Testis (tissue), 3 donors: ENCODE data around the gene CCHCR1. TPM values are rescaled to one million over a fixed set of nuclear protein-coding genes. Genes with fewer than 3 reads are reported as not detected.

ENCODE experiments used
- DNase-seq: peaks from one replicate; pipeline ENCODE4 v3.0.0-alpha.2; 2019
- H3K27ac ChIP-seq, 2 donors: fragments of 200-600 bp; sonication (generic); one replicate each; pipeline ENCODE4 v1.5.1; 2019
- H3K27me3 ChIP-seq: fragments of 200-600 bp; sonication (generic); one replicate; pipeline ENCODE4 v1.5.1; 2019
- H3K36me3 ChIP-seq: fragments of 200-600 bp; sonication (generic); one replicate; pipeline ENCODE4 v1.5.1; 2017; ENCODE audit warnings: low read depth; ENCODE audit errors: missing control alignments
- H3K4me1 ChIP-seq: fragments of 200-600 bp; sonication (generic); one replicate; pipeline ENCODE4 v1.5.1; 2019
- H3K4me3 ChIP-seq, 2 donors: fragments of 200-600 bp; sonication (generic); one replicate each; pipeline ENCODE4 v1.5.1; 2017 to 2019
- H3K9me3 ChIP-seq: fragments of 200-600 bp; sonication (generic); one replicate; pipeline ENCODE4 v1.5.1; 2017
- POLR2A ChIP-seq: fragments of 450-650 bp; IDR thresholded peaks from one replicate; pipeline ENCODE4 v1.6.1; 2017; ENCODE audit warnings: antibody characterized with exemption, mild to moderate bottlenecking, moderate library complexity
- WGBS, 2 donors: methylation state at CpG; one replicate each; pipeline ENCODE4 v1.1.5; 2018; 5-methylcytosine and 5-hydroxymethylcytosine counted together
- intact Hi-C: fragments of 100-400 bp; cut with DNase I; formaldehyde crosslinking; loops from one replicate; pipeline ENCODE4 v1.15.1; 2023; ENCODE audit warnings: low total_unique reads
- polyA plus RNA-seq: library from polyadenylated mRNA; stranded (reverse); fragments of 350-450 nt; fragmentation: Illumina TruSeq; extraction: RNeasy Lipid Tissue Mini Kit (QIAGEN cat#74804); gene quantifications from one replicate; pipeline ENCODE4 v1.2.3, GENCODE V29; 2014; ENCODE audit warnings: low read depth, low replicate concordance; ENCODE audit not compliant: insufficient read depth
- total RNA-seq, 2 donors: library from RNA; depleted of rRNA; stranded (reverse); fragments of >200 nt; gene quantifications; one replicate each; pipeline ENCODE4 v1.2.3, GENCODE V29; 2016
- TF ChIP-seq, protein P1 (sequence below), 3 experiments: fragments of 450-650 bp in 2 of 3; fragments of 200-600 bp in 1 of 3; sonication (generic) in 1 of 3; IDR thresholded peaks; one replicate each; pipeline ENCODE4 v1.5.1; 2016 to 2019; ENCODE audit warnings: antibody characterized with exemption in 3 of 3, mild to moderate bottlenecking in 2 of 3, moderate library complexity in 1 of 3

CCHCR1 gene
- total and polyA plus RNA-seq, 3 donors from 2014 or later, result 86.4 to 174 (median 93.2) TPM

- 47 to 66% methylated on average over 11 of the region's 11 CpGs for WGBS, 2 donors
- no peak for TF ChIP-seq POLR2A
- TF ChIP-seq, protein P1, sequence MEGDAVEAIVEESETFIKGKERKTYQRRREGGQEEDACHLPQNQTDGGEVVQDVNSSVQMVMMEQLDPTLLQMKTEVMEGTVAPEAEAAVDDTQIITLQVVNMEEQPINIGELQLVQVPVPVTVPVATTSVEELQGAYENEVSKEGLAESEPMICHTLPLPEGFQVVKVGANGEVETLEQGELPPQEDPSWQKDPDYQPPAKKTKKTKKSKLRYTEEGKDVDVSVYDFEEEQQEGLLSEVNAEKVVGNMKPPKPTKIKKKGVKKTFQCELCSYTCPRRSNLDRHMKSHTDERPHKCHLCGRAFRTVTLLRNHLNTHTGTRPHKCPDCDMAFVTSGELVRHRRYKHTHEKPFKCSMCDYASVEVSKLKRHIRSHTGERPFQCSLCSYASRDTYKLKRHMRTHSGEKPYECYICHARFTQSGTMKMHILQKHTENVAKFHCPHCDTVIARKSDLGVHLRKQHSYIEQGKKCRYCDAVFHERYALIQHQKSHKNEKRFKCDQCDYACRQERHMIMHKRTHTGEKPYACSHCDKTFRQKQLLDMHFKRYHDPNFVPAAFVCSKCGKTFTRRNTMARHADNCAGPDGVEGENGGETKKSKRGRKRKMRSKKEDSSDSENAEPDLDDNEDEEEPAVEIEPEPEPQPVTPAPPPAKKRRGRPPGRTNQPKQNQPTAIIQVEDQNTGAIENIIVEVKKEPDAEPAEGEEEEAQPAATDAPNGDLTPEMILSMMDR (IDR thresholded peaks at IDR 0.05), result no peak
- H3K4me3 ChIP-seq, result no peak overlapping the region
- H3K9me3 ChIP-seq, result no peaks in the 10 kb centered on the region
- H3K4me1 ChIP-seq, result no peaks in the 10 kb centered on the region
- no peaks in the 10 kb centered on the region for H3K36me3 ChIP-seq
- H3K27me3 ChIP-seq, result no peaks in the 10 kb centered on the region
- H3K27ac ChIP-seq, result peak overlapping the region in 1 of 2 donors; percentile 15
- intact Hi-C loops, result loop anchor here (10.0 kb wide), 1 partner anchor 222 kb away; no protein-coding TSS in a partner anchor
- DNase-seq, result peak; percentile 46
Observed at GRCh38 chr6:31143148-31143547, 14.5 kb downstream of the CCHCR1 start.

GRCh38 chr6:31142361-31142761 lies 15.2 kb downstream of the CCHCR1 start:
- no peak for DNase-seq
- 69 to 71% methylated on average over 2 of the region's 2 CpGs for WGBS, 2 donors
- no peak overlapping the region for H3K4me3 ChIP-seq
- intact Hi-C loops, result loop anchor here (10.0 kb wide), 1 partner anchor 222 kb away; no protein-coding TSS in a partner anchor
- H3K4me1 ChIP-seq, result no peaks in the 10 kb centered on the region
- no peaks in the 10 kb centered on the region for H3K9me3 ChIP-seq
- no peaks in the 10 kb centered on the region for H3K27me3 ChIP-seq
- H3K27ac ChIP-seq, result no peak overlapping the region
- H3K36me3 ChIP-seq, result no peaks in the 10 kb centered on the region
- TF ChIP-seq, protein P1 (IDR thresholded peaks at IDR 0.05), result no peak
- no peak for TF ChIP-seq POLR2A

- H3K27me3 ChIP-seq, result no peaks in the 10 kb centered on the region
- DNase-seq, result no peak
- no peaks in the 10 kb centered on the region for H3K9me3 ChIP-seq
- no peaks in the 10 kb centered on the region for H3K36me3 ChIP-seq
- H3K4me1 ChIP-seq, result no peaks in the 10 kb centered on the region
- intact Hi-C loops, result loop anchor here (10.0 kb wide), 1 partner anchor 224 kb away; no protein-coding TSS in a partner anchor
- no peak overlapping the region for H3K4me3 ChIP-seq
- 85 to 88% methylated on average over 10 to 15 of the region's 15 CpGs for WGBS, 2 donors
- no peak overlapping the region for H3K27ac ChIP-seq
- TF ChIP-seq, protein P1 (IDR thresholded peaks at IDR 0.05), result no peak
- no peak for TF ChIP-seq POLR2A
Observed at GRCh38 chr6:31140643-31141042, 17.0 kb downstream of the CCHCR1 start.

DNA sequence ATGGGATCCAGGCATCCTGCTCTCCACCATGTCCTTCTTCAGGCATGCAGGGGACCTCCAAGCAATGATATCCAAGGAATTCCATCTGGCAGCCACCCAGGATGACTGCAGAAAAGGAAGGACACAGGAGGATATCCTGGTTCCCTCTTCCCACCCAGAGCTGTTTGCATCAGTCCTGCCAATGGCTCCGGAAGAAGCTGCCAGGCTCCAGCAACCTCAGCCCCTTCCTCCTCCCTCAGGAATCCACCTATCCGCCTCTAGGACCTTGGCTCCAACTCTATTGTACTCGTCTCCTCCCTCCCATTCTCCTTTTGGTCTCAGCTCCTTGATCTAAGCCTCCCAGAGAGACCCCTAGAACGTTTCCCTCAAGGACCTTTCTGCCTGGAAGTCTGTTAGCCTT lies 18.0 kb downstream of the CCHCR1 start:
- H3K9me3 ChIP-seq, result no peaks in the 10 kb centered on the region
- TF ChIP-seq, protein P1 (IDR thresholded peaks at IDR 0.05), result no peak
- TF ChIP-seq POLR2A, result no peak
- no peak overlapping the region for H3K27ac ChIP-seq
- WGBS, 2 donors, result 28 to 40% methylated on average over 4 of the region's 4 CpGs
- intact Hi-C loops, result loop anchor here (5.0 kb wide), 1 partner anchor 53 kb away; no protein-coding TSS in a partner anchor
- no peaks in the 10 kb centered on the region for H3K27me3 ChIP-seq
- no peaks in the 10 kb centered on the region for H3K36me3 ChIP-seq
- no peaks in the 10 kb centered on the region for H3K4me1 ChIP-seq
- DNase-seq, result no peak
- no peak overlapping the region for H3K4me3 ChIP-seq

DNA sequence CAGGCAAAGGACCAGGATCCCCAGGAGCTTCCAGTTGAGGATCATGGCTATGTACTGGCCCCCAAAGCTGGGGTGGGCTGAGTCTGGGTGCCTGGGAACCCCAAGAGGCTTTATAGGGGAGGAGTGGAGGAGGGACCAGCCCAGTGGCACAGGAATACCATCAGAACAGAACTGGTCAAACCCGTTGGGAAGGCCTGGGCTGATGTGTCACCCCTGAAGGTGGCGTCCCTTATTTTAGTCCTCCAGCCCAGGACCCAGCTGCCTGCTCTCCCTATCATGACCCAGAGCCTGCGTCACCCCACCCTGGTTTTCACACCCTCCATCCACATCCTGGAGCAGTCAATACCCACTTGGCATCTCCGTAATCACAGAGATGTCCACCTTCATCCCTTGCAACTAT lies 18.6 kb downstream of the CCHCR1 start, which contains the start of gene PSORS1C2:
Gene PSORS1C2 (minus strand): TSS at position 85 of the 400 bp plus-strand sequence. CDS start 40 bp downstream, at position 45.
- TF ChIP-seq, protein P1 (IDR thresholded peaks at IDR 0.05), result no peak
- TF ChIP-seq POLR2A, result no peak
- Histone ChIP-seq H3K36me3 (no peaks in the 10 kb centered on the region), H3K9me3 (no peaks in the 10 kb centered on the region), H3K27ac (no peak within 1 kb of the TSS), H3K4me3 (peak within 1 kb of the TSS in 1 of 2 donors; percentile 38), H3K27me3 (no peaks in the 10 kb centered on the region), H3K4me1 (no peaks in the 10 kb centered on the region)
- intact Hi-C loops, result loop anchor here (5.0 kb wide), 1 partner anchor 53 kb away; no protein-coding TSS in a partner anchor
- WGBS, 2 donors, result 86 to 94% methylated on average over 4 of the region's 4 CpGs
- DNase-seq, result no peak
